ENCODE data around the gene CTSW.

Gene CTSW

DNA sequence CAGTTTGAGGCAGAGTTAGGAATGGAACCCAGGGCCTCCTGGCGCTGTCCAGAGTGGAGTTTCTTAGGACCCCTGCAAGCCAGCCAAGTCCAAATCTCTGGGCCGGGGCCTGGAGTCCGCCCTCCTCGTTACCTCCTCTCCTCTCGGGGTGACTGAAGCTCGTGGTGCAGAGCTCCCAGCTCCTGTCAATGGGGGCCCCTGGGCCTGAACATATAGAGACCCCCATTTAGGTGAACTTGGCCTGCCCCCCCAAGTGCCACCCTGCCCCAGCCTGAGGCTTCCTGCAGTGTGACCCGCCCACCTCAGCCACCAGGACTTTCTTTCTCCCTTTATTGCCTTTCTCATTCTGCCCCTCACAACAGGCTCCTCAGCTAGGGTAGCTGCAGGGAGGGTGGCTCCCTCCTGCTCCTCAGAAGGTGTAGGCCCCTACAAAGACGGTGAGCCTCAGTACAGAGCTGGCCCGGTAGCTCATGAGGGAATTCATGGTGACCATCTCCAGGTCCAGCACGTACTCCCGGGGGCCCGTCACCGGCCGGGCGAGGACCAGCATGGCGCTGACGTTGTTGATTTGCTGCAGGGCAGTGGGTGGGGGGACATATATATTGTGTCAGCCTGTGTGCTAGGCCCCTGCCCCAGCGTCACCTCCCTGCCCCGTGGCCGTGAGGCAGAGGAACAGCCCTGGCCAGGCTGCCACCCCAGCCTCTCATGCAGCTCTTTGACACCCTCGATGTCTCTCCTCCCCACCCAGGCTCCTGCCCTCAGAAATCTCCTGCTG lies 12.9 kb upstream of the CTSW start:
- Histone ChIP-seq H3K4me1 (ENCODE audit: low read depth, poor library complexity, severe bottlenecking) (peaks cover 12% of the 10 kb centered on the region), H3K4me3 (IDR thresholded peaks at IDR 0.05; ENCODE audit: insufficient read depth, low read depth, low read length) (no peak overlapping the region), H3K36me3 (ENCODE audit: insufficient read depth) (no peaks in the 10 kb centered on the region), H3K4me2 (no peak overlapping the region), H3K9ac (no peak overlapping the region), H3K27ac (no peak overlapping the region), H4K20me1 (ENCODE audit: insufficient read depth) (no peaks in the 10 kb centered on the region), H2AFZ (ENCODE audit: low read depth) (no peak overlapping the region), H3K27me3 (ENCODE audit: insufficient read depth, low read depth) (no peaks in the 10 kb centered on the region), H3K79me2 (ENCODE audit: insufficient read depth, low read depth) (peaks cover 12% of the 10 kb centered on the region)
- TF ChIP-seq, protein P1, sequence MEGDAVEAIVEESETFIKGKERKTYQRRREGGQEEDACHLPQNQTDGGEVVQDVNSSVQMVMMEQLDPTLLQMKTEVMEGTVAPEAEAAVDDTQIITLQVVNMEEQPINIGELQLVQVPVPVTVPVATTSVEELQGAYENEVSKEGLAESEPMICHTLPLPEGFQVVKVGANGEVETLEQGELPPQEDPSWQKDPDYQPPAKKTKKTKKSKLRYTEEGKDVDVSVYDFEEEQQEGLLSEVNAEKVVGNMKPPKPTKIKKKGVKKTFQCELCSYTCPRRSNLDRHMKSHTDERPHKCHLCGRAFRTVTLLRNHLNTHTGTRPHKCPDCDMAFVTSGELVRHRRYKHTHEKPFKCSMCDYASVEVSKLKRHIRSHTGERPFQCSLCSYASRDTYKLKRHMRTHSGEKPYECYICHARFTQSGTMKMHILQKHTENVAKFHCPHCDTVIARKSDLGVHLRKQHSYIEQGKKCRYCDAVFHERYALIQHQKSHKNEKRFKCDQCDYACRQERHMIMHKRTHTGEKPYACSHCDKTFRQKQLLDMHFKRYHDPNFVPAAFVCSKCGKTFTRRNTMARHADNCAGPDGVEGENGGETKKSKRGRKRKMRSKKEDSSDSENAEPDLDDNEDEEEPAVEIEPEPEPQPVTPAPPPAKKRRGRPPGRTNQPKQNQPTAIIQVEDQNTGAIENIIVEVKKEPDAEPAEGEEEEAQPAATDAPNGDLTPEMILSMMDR (conservative IDR thresholded peaks at IDR 0.05; ENCODE audit: low read depth, low read length) = no peak

DNA sequence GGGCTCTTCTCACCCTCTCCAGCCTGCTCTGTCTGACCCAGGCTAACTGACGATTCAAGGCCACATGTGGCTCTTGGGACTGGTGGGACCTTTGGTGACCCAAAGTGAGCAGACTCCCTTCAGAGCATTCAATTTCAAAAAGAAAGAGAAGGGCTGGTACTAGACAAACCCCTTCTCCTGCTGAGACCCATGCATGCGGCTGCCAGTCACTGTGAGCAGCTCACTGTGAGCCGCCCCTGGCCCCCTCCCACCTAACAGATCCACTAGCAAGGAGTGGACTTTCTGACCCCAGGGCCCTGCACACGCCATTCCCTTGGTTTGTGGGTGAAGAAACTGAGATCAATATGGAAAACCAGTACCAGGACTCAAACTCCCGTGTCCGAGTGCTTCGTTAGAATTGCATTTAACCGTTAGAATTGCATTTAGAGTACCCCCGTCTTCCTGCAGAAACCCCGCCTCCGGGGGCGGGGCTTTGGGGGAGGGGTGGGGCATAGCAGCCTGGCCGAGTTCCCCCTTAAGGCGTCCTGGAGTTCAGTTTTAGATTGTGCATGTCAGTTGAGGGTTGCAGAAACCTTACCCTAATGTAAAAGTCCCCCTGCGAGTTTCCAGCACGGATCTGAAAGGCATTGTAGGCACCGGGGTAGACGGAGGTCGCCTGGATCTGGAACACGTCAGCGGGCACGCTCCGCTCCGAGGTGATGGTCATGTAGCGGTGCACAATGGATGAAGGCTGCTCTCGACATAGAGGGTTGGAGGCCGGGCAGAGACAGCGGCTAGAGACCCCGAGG lies 12.2 kb upstream of the CTSW start:
- H3K4me1 ChIP-seq (ENCODE audit: low read depth, poor library complexity, severe bottlenecking) = peaks cover 4% of the 10 kb centered on the region

DNA sequence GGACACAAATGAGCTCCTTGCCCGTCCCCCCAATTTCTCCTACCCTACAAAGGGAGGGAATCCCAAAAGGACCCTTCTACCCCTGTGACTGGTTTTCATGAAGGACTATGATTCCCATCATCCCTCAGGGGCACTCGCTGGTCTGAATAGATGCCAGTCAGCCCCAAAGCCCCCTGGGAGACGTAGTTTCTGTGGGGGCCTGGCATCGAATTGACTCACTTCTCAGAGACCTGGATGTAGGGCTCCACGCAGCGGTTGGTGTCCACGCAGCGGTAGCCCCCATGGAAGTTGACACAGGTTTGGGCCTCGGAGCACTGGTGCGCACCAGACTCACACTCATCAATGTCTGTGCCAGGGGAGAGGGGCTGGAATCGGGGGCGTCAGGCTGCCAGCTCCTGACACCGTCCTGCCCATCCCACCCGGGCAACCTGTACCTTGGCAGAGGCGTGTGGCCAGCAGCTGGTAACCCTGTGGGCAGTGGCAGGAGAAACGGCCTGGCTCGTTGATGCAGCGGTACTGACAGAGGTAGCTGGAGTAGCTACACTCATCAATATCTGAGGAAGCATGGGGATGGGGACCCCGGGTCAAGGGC lies 11.5 kb upstream of the CTSW start:
- TF ChIP-seq, protein P1 (conservative IDR thresholded peaks at IDR 0.05; ENCODE audit: low read depth, low read length) = no peak
- H3K4me1 ChIP-seq (ENCODE audit: low read depth, poor library complexity, severe bottlenecking) = peaks cover 4% of the 10 kb centered on the region
- no peaks in the 10 kb centered on the region for H3K27me3 ChIP-seq (ENCODE audit: insufficient read depth, low read depth)
- H3K4me3 ChIP-seq (IDR thresholded peaks at IDR 0.05; ENCODE audit: insufficient read depth, low read depth, low read length) = no peak overlapping the region
- H2AFZ ChIP-seq (ENCODE audit: low read depth) = no peak overlapping the region
- H3K9ac ChIP-seq = no peak overlapping the region
- no peaks in the 10 kb centered on the region for H3K36me3 ChIP-seq (ENCODE audit: insufficient read depth)
- no peak overlapping the region for H3K4me2 ChIP-seq
- H4K20me1 ChIP-seq (ENCODE audit: insufficient read depth) = no peaks in the 10 kb centered on the region
- no peak overlapping the region for H3K27ac ChIP-seq
- no peaks in the 10 kb centered on the region for H3K79me2 ChIP-seq (ENCODE audit: insufficient read depth, low read depth)

More for the DNA sequence above, 12.2 kb upstream of the CTSW start:
- Histone ChIP-seq H3K36me3 (ENCODE audit: insufficient read depth) (no peaks in the 10 kb centered on the region), H2AFZ (ENCODE audit: low read depth) (no peak overlapping the region), H3K4me3 (IDR thresholded peaks at IDR 0.05; ENCODE audit: insufficient read depth, low read depth, low read length) (no peak overlapping the region), H3K79me2 (ENCODE audit: insufficient read depth, low read depth) (peaks cover 4% of the 10 kb centered on the region), H3K27ac (no peak overlapping the region), H4K20me1 (ENCODE audit: insufficient read depth) (no peaks in the 10 kb centered on the region), H3K27me3 (ENCODE audit: insufficient read depth, low read depth) (no peaks in the 10 kb centered on the region), H3K9ac (no peak overlapping the region), H3K4me2 (no peak overlapping the region)
- TF ChIP-seq, protein P1 (conservative IDR thresholded peaks at IDR 0.05; ENCODE audit: low read depth, low read length) = no peak

DNA sequence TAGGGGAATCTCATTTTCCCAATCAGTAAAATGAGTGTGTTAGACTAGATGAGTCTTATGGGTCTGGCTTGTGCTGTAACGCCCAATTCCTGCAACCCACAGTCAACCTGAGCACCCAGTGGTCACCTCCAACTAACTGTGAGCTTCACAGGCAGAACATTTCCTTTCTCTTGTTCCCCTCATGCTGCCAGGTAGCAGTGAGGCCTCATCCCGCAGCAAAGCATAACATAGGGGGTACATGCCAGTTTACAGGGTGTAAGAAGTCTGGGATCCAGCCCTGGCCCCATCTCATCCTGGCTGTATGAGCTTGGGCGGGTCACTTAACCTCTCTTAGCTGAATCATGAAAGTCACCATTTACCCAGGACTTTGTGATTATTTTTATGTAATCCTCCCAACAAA lies 10.7 kb upstream of the CTSW start:
- Histone ChIP-seq H3K27ac (no peak overlapping the region), H3K36me3 (ENCODE audit: insufficient read depth) (no peaks in the 10 kb centered on the region), H3K9ac (no peak overlapping the region), H3K4me2 (no peak overlapping the region), H3K79me2 (ENCODE audit: insufficient read depth, low read depth) (no peaks in the 10 kb centered on the region), H4K20me1 (ENCODE audit: insufficient read depth) (no peaks in the 10 kb centered on the region), H2AFZ (ENCODE audit: low read depth) (no peak overlapping the region), H3K27me3 (ENCODE audit: insufficient read depth, low read depth) (no peaks in the 10 kb centered on the region), H3K4me1 (ENCODE audit: low read depth, poor library complexity, severe bottlenecking) (peaks cover 8% of the 10 kb centered on the region), H3K4me3 (IDR thresholded peaks at IDR 0.05; ENCODE audit: insufficient read depth, low read depth, low read length) (no peak overlapping the region)
- TF ChIP-seq, protein P1 (conservative IDR thresholded peaks at IDR 0.05; ENCODE audit: low read depth, low read length) = no peak
